HepG2 (cell line): Measurements from ENCODE around the gene C2orf15. TPM values are rescaled to one million over a fixed set of nuclear protein-coding genes. Genes with fewer than 3 reads are reported as not detected.

Experiments used
- ASH2L ChIP-seq: fragments of 300-600, 200-600 bp; sonication (generic); IDR thresholded peaks from 2 replicates; pipeline ENCODE4 v1.7.0; 2017; ENCODE audit warnings: low read depth, mild to moderate bottlenecking, moderate library complexity, mixed read lengths, low read length; ENCODE audit not compliant: insufficient read length
- ATRX ChIP-seq: sonication (generic); formaldehyde crosslinking; IDR thresholded peaks from 2 replicates; pipeline ENCODE4 v1.4.0; 2020; ENCODE audit warnings: missing genetic modification reagents, borderline replicate concordance
- CBX5 ChIP-seq: sonication (generic); formaldehyde crosslinking; IDR thresholded peaks from 2 replicates; pipeline ENCODE4 v1.4.0; 2020; ENCODE audit warnings: missing genetic modification reagents, borderline replicate concordance
- CTCF ChIP-seq: sonication (generic); formaldehyde crosslinking; IDR thresholded peaks from 2 replicates; pipeline ENCODE4 v1.5.0; 2020; ENCODE audit warnings: mild to moderate bottlenecking, missing genetic modification reagents, moderate library complexity
- EEA1 ChIP-seq: sonication (generic); formaldehyde crosslinking; IDR thresholded peaks from 2 replicates; pipeline ENCODE4 v1.5.1; 2020; ENCODE audit warnings: mild to moderate bottlenecking, missing genetic modification reagents, borderline replicate concordance
- GATAD1 ChIP-seq: IDR thresholded peaks from 2 replicates; pipeline ENCODE4 v1.6.1; 2016; ENCODE audit warnings: missing genetic modification reagents, missing compliant biosample characterization
- HDAC6 ChIP-seq: fragments of 200-600 bp; sonication (generic); IDR thresholded peaks from 2 replicates; pipeline ENCODE4 v1.7.0; 2017; ENCODE audit warnings: mild to moderate bottlenecking, antibody characterized with exemption, low read length, low read depth
- HOXA3 ChIP-seq: sonication (generic); formaldehyde crosslinking; IDR thresholded peaks from 2 replicates; pipeline ENCODE4 v1.5.0; 2020; ENCODE audit warnings: missing genetic modification reagents
- ISL2 ChIP-seq: sonication (generic); formaldehyde crosslinking; IDR thresholded peaks from 2 replicates; pipeline ENCODE4 v1.5.0; 2020; ENCODE audit warnings: missing genetic modification reagents
- ISX ChIP-seq: sonication (generic); formaldehyde crosslinking; conservative IDR thresholded peaks from 2 replicates; pipeline ENCODE4 v1.5.0; 2020; ENCODE audit warnings: missing genetic modification reagents
- PHB2 ChIP-seq: fragments of 450-650 bp; IDR thresholded peaks from 2 replicates; pipeline ENCODE4 v1.6.1; 2018; ENCODE audit not compliant: partially characterized antibody
- PLSCR1 ChIP-seq: sonication (generic); formaldehyde crosslinking; IDR thresholded peaks from 2 replicates; pipeline ENCODE4 v1.5.0; 2020; ENCODE audit warnings: missing genetic modification reagents, mild to moderate bottlenecking, borderline replicate concordance
- PRPF4 ChIP-seq: fragments of 200-400 bp; formaldehyde crosslinking; IDR thresholded peaks from 2 replicates; pipeline ENCODE4 v1.6.1; 2016; ENCODE audit warnings: low read length, low read depth; ENCODE audit not compliant: poor library complexity, severe bottlenecking
- THAP11 ChIP-seq: IDR thresholded peaks from 2 replicates; pipeline ENCODE4 v1.6.1; 2016; ENCODE audit warnings: missing biosample characterization, missing genetic modification reagents
- ZFP41 ChIP-seq: sonication (generic); formaldehyde crosslinking; IDR thresholded peaks from 2 replicates; pipeline ENCODE4 v1.4.0; 2020; ENCODE audit warnings: mild to moderate bottlenecking, missing genetic modification reagents, borderline replicate concordance
- ZMAT3 ChIP-seq: sonication (generic); formaldehyde crosslinking; conservative IDR thresholded peaks from 2 replicates; pipeline ENCODE4 v1.7.0; 2021; ENCODE audit warnings: missing genetic modification reagents
- ZNF124 ChIP-seq: sonication (generic); formaldehyde crosslinking; IDR thresholded peaks from 2 replicates; pipeline ENCODE4 v1.4.0; 2020; ENCODE audit warnings: missing genetic modification reagents
- ZNF274 ChIP-seq: sonication (generic); formaldehyde crosslinking; IDR thresholded peaks from 2 replicates; pipeline ENCODE4 v1.5.1; 2020; ENCODE audit warnings: mild to moderate bottlenecking, missing genetic modification reagents
- ZNF317 ChIP-seq: sonication (generic); formaldehyde crosslinking; IDR thresholded peaks from 2 replicates; pipeline ENCODE4 v1.5.0; 2020; ENCODE audit warnings: mild to moderate bottlenecking, missing genetic modification reagents
- ZNF326 ChIP-seq: sonication (generic); formaldehyde crosslinking; IDR thresholded peaks from 2 replicates; pipeline ENCODE4 v1.4.0; 2020; ENCODE audit warnings: missing genetic modification reagents, borderline replicate concordance
- ZNF547 ChIP-seq: sonication (generic); formaldehyde crosslinking; IDR thresholded peaks from 2 replicates; pipeline ENCODE4 v1.5.1; 2020; ENCODE audit warnings: mild to moderate bottlenecking, missing genetic modification reagents
- ZNF550 ChIP-seq: sonication (generic); formaldehyde crosslinking; IDR thresholded peaks from 2 replicates; pipeline ENCODE4 v1.4.0; 2020; ENCODE audit warnings: mild to moderate bottlenecking, missing genetic modification reagents, borderline replicate concordance
- ZNF556 ChIP-seq: sonication (generic); formaldehyde crosslinking; IDR thresholded peaks from 2 replicates; pipeline ENCODE4 v1.4.0; 2020; ENCODE audit warnings: mild to moderate bottlenecking, missing genetic modification reagents, borderline replicate concordance
- ZNF558 ChIP-seq: sonication (generic); formaldehyde crosslinking; IDR thresholded peaks from 2 replicates; pipeline ENCODE4 v1.9.0; 2022; ENCODE audit warnings: mild to moderate bottlenecking, missing genetic modification reagents, borderline replicate concordance
- ZNF703 ChIP-seq: sonication (generic); formaldehyde crosslinking; IDR thresholded peaks from 2 replicates; pipeline ENCODE4 v1.5.1; 2020; ENCODE audit warnings: missing genetic modification reagents, mild to moderate bottlenecking, moderate library complexity, borderline replicate concordance
- ZNF772 ChIP-seq: sonication (generic); formaldehyde crosslinking; IDR thresholded peaks from 2 replicates; pipeline ENCODE4 v1.5.0; 2020; ENCODE audit warnings: mild to moderate bottlenecking, missing genetic modification reagents
- ZNF839 ChIP-seq: sonication (generic); formaldehyde crosslinking; IDR thresholded peaks from 2 replicates; pipeline ENCODE4 v1.4.0; 2020; ENCODE audit warnings: missing genetic modification reagents, mild to moderate bottlenecking, borderline replicate concordance
- ZSCAN20 ChIP-seq: sonication (generic); formaldehyde crosslinking; IDR thresholded peaks from 2 replicates; pipeline ENCODE4 v1.4.0; 2020; ENCODE audit warnings: missing genetic modification reagents, mild to moderate bottlenecking, borderline replicate concordance
- polyA plus RNA-seq, 8 experiments: library from polyadenylated mRNA; depleted of rRNA in 3 of 8; stranded (reverse) in 7 of 8; unstranded in 1 of 8; fragments of >200 nt; fragmentation: Illumina TruSeq in 4 of 8; extraction: Trizol in 4 of 8; gene quantifications; 2 replicates each; pipeline versions ENCODE4 v1.2.1 to v1.2.3, GENCODE V29; 2011 to 2016; ENCODE audit warnings: low read depth in 4 of 8, missing spikeins in 1 of 8, mixed read lengths in 1 of 8; ENCODE audit not compliant: insufficient read depth in 1 of 8
- total RNA-seq, 5 experiments: library from RNA; depleted of rRNA; stranded (reverse); fragments of >200 nt; fragmentation: Illumina TruSeq; extraction: Trizol; gene quantifications; 2 replicates each; pipeline ENCODE4 v1.2.3, GENCODE V29; 2016; ENCODE audit warnings: low read depth in 1 of 5

Gene C2orf15
- total and polyA plus RNA-seq, 2 of the 13 experiments (the other 11 are each of a cell fraction or from before 2014, with no cell fraction given): 5.5 to 8.3 TPM

- TF ChIP-seq THAP11 (CRISPR knock-in tag): peak; percentile 95
- peak; percentile 96; the same call in 1 of the 2 replicates for TF ChIP-seq CBX5 (CRISPR knock-in tag)
- TF ChIP-seq ZFP41 (CRISPR knock-in tag): peak; percentile 83; the same call in 1 of the 2 replicates
- 0 out of 2 replicates have a peak, but pooled peaks have one; percentile 86 for TF ChIP-seq ATRX
- TF ChIP-seq HDAC6: no peak
- TF ChIP-seq ZNF556 (CRISPR knock-in tag): peak; percentile 96
- TF ChIP-seq ISX (CRISPR knock-in tag): peak; percentile 89; the same call in 1 of the 2 replicates
- TF ChIP-seq ZNF547 (CRISPR knock-in tag): peak; percentile 97
- TF ChIP-seq ZNF326 (CRISPR knock-in tag): no peak
- no peak; the same call in none of the 2 replicates for TF ChIP-seq ZNF124 (CRISPR knock-in tag)
- peak; percentile 100 for TF ChIP-seq ZNF274 (CRISPR knock-in tag)
- peak; percentile 87 for TF ChIP-seq ZSCAN20 (CRISPR knock-in tag)
- TF ChIP-seq ZMAT3: peak; percentile 97
- TF ChIP-seq ZNF772 (CRISPR knock-in tag): peak; percentile 100
- TF ChIP-seq ZNF703 (CRISPR knock-in tag): peak; percentile 83
- TF ChIP-seq CTCF (CRISPR knock-in tag): peak; percentile 54
- TF ChIP-seq PRPF4: no peak
- TF ChIP-seq ZNF839 (CRISPR knock-in tag): peak; percentile 90; the same call in 1 of the 2 replicates
- no peak for TF ChIP-seq PHB2
- TF ChIP-seq EEA1: peak; percentile 87; the same call in 1 of the 2 replicates
- TF ChIP-seq ASH2L: peak; percentile 98
- peak; percentile 95 for TF ChIP-seq GATAD1 (CRISPR knock-in tag)
- TF ChIP-seq ZNF317: peak; percentile 87
- peak; percentile 74; the same call in 1 of the 2 replicates for TF ChIP-seq PLSCR1
- 0 out of 2 replicates have a peak, but pooled peaks have one; percentile 79 for TF ChIP-seq ZNF550 (CRISPR knock-in tag)
- peak; percentile 92 for TF ChIP-seq ISL2
- TF ChIP-seq ZNF558 (CRISPR knock-in tag): peak; percentile 98; the same call in 1 of the 2 replicates
- TF ChIP-seq HOXA3: peak; percentile 99
These were observed 13.4 kb downstream of the C2orf15 start, which contains the start of the genes LIPT1 and TSGA10 (continued) for GRCh38 chr2:99154643-99155536.
